Left colon (tissue), 2 donors: ENCODE results near the gene TMEM38A. TPM values are rescaled to one million over a fixed set of nuclear protein-coding genes. Genes with fewer than 3 reads are reported as not detected.

Experiments
- ATAC-seq: fragments of 200-7000 bp; cut with Tn5 transposase; one replicate; pipeline ENCODE4 v1.9.1; 2020; ENCODE audit warnings: mild to moderate bottlenecking, moderate library complexity
- DNase-seq, 2 donors: peaks; one replicate each; pipeline ENCODE4 v3.0.0-alpha.2; 2020
- intact Hi-C, 2 donors: fragments of 100-400 bp; cut with DNase I in 1 of 2; cut with micrococcal nuclease in 1 of 2; formaldehyde crosslinking; loops; one replicate each; pipeline versions ENCODE4 v1.11.2 to v1.14.0; 2022; cut with DNase I, micrococcal nuclease
- long read RNA-seq: library from polyadenylated mRNA; unstranded; transcript quantifications from one replicate; pipeline ENCODE4 v2.0.0, GENCODE V29; 2021
- total RNA-seq, 2 donors: library from RNA; stranded (reverse); fragmentation: NEBNext Ultra II Directional; extraction: Animal tissue kit (Norgen Biotek cat#: 25700); gene quantifications; one replicate each; pipeline ENCODE4 v1.2.1, GENCODE V29; 2021
- donor health status: DM: no; HTN: no; CAD: no.
- donor health status: DM: yes; HTN: yes; CAD: no.

Gene TMEM38A
- 1 to 10 TPM; 6.4 to 9.1 TPM for total RNA-seq
- long read RNA-seq, transcript TMEM38A-201 (6 exons, 2,649 nt): major isoform, 8 of 16 reads
- long read RNA-seq, partial matches to known transcripts: 1 of 16 reads
- long read RNA-seq, other reads (novel, unspliced or antisense): 6 of 16 reads

GRCh38 chr19:16660763-16661479, at the start of gene TMEM38A:
Gene TMEM38A (plus strand): TSS chr19:16661139. CDS start chr19:16661218, 79 bp downstream.
- intact Hi-C loops: no loop called here
- DNase-seq (peak; percentile 45 to 66), ATAC-seq (peak; percentile 49)

- intact Hi-C loops: no loop called here
- no peak for ATAC-seq
Observed at GRCh38 chr19:16612636-16613035, 48.3 kb upstream of the TMEM38A start.

GRCh38 chr19:16613841-16614240, 47.1 kb upstream of the TMEM38A start:
- no peak for ATAC-seq
- DNase-seq: no peak
- intact Hi-C loops: no loop called here

More at GRCh38 chr19:16612636-16613035, 48.3 kb upstream of the TMEM38A start:
- no peak for DNase-seq

- intact Hi-C loops: no loop called here
- DNase-seq (no peak), ATAC-seq (no peak)
Observed at GRCh38 chr19:16614941-16615340, 46.0 kb upstream of the TMEM38A start.

GRCh38 chr19:16615808-16616207, 45.1 kb upstream of the TMEM38A start:
- DNase-seq: no peak
- intact Hi-C loops: no loop called here
- ATAC-seq: no peak

- intact Hi-C loops: no loop called here
Observed at GRCh38 chr19:16618248-16618647, 42.7 kb upstream of the TMEM38A start.

GRCh38 chr19:16619457-16619856, 41.5 kb upstream of the TMEM38A start:
- DNase-seq: no peak
- ATAC-seq: no peak
- intact Hi-C loops: no loop called here

More at GRCh38 chr19:16618248-16618647, 42.7 kb upstream of the TMEM38A start:
- no peak for ATAC-seq
- DNase-seq: no peak

GRCh38 chr19:16620018-16620417, 40.9 kb upstream of the TMEM38A start:
- DNase-seq (no peak), ATAC-seq (no peak)
- intact Hi-C loops: no loop called here

GRCh38 chr19:16620584-16620983, 40.4 kb upstream of the TMEM38A start:
- no peak for DNase-seq
- peak; percentile 61 for ATAC-seq
- intact Hi-C loops: no loop called here

- ATAC-seq: no peak
Observed at GRCh38 chr19:16621165-16621800, 39.7 kb upstream of the TMEM38A start.

GRCh38 chr19:16623066-16623465, 37.9 kb upstream of the TMEM38A start:
- no peak for DNase-seq
- ATAC-seq: no peak
- intact Hi-C loops: no loop called here

More at GRCh38 chr19:16621165-16621800, 39.7 kb upstream of the TMEM38A start:
- intact Hi-C loops: no loop called here
- DNase-seq: no peak

GRCh38 chr19:16623576-16623975, 37.4 kb upstream of the TMEM38A start:
- no peak for ATAC-seq
- no peak for DNase-seq

GRCh38 chr19:16624236-16624635, 36.7 kb upstream of the TMEM38A start:
- intact Hi-C loops: no loop called here
- DNase-seq (no peak), ATAC-seq (no peak)

More at GRCh38 chr19:16623576-16623975, 37.4 kb upstream of the TMEM38A start:
- intact Hi-C loops: no loop called here

GRCh38 chr19:16625163-16625958, 35.6 kb upstream of the TMEM38A start:
- intact Hi-C loops: no loop called here
- ATAC-seq (no peak), DNase-seq (no peak)

GRCh38 chr19:16626796-16627192, 34.1 kb upstream of the TMEM38A start:
- no peak for ATAC-seq
- intact Hi-C loops: no loop called here
- DNase-seq: no peak

- intact Hi-C loops: no loop called here
- ATAC-seq (no peak), DNase-seq (peak; percentile 14 to 37)
Observed at GRCh38 chr19:16627193-16627927, 33.6 kb upstream of the TMEM38A start.

- DNase-seq: no peak
- intact Hi-C loops: no loop called here
- ATAC-seq: no peak
Observed at GRCh38 chr19:16627928-16628182, 33.1 kb upstream of the TMEM38A start.

GRCh38 chr19:16628183-16628983, 32.6 kb upstream of the TMEM38A start, which contains the start of gene MED26:
Gene MED26 (minus strand): TSS chr19:16628204. CDS start chr19:16627943, 261 bp downstream.
- peak; percentile 88 for ATAC-seq
- peak; percentile 94 to 98 for DNase-seq
- intact Hi-C loops: no loop called here
